DOHH2 (cell line): ENCODE measurements around the gene GALNT2.

Experiments used
- H3F3A ChIP-seq: fragments of 200-600 bp; sonication (generic), shearing (Covaris generic); 2 replicates; pipeline ENCODE4 v1.6.0; 2016; ENCODE audit warnings: antibody characterized with exemption, mild to moderate bottlenecking; ENCODE audit not compliant: control insufficient read depth, insufficient read depth
- H3K27ac ChIP-seq: fragments of 200-600 bp; sonication (generic); 2 replicates; pipeline ENCODE4 v1.5.1; 2014; ENCODE audit warnings: low read depth, mild to moderate bottlenecking, low read length, moderate library complexity
- H3K27me3 ChIP-seq: fragments of 200-600 bp; sonication (generic); 2 replicates; pipeline ENCODE4 v1.6.1; 2014; ENCODE audit warnings: mild to moderate bottlenecking, low read length, mixed read lengths; ENCODE audit not compliant: control insufficient read depth
- H3K36me3 ChIP-seq: fragments of 200-600 bp; sonication (generic); 2 replicates; pipeline ENCODE4 v1.6.1; 2014; ENCODE audit warnings: mild to moderate bottlenecking, low read length, moderate library complexity, mixed read lengths; ENCODE audit not compliant: control insufficient read depth
- H3K4me1 ChIP-seq: fragments of 200-600 bp; sonication (generic); 2 replicates; pipeline ENCODE4 v1.6.1; 2014; ENCODE audit warnings: mild to moderate bottlenecking, low read length, mixed read lengths; ENCODE audit not compliant: control insufficient read depth
- H3K4me2 ChIP-seq: fragments of 200-600 bp; sonication (generic); 2 replicates; pipeline ENCODE4 v1.6.0; 2014; ENCODE audit warnings: mild to moderate bottlenecking, low read length, moderate library complexity
- H3K4me3 ChIP-seq: fragments of 200-600 bp; sonication (generic); 2 replicates; pipeline ENCODE4 v1.5.1; 2014; ENCODE audit warnings: mild to moderate bottlenecking, low read length, mixed read lengths
- H3K79me2 ChIP-seq: fragments of 200-600 bp; sonication (generic); 2 replicates; pipeline ENCODE4 v1.6.1; 2014; ENCODE audit warnings: mild to moderate bottlenecking, low read length, mixed read lengths; ENCODE audit not compliant: control insufficient read depth
- H3K9me2 ChIP-seq: fragments of 200-600 bp; sonication (generic); replicated peaks from 2 replicates; pipeline ENCODE4 v1.6.1; 2014; ENCODE audit warnings: mild to moderate bottlenecking, low read length, mixed read lengths; ENCODE audit not compliant: control insufficient read depth
- H3K9me3 ChIP-seq: fragments of 200-600 bp; sonication (generic); 2 replicates; pipeline ENCODE4 v1.6.1; 2014; ENCODE audit warnings: antibody characterized with exemption, low read length, mixed read lengths; ENCODE audit not compliant: control insufficient read depth, insufficient read depth
- H4K20me1 ChIP-seq: fragments of 200-600 bp; sonication (generic); 2 replicates; pipeline ENCODE4 v1.6.0; 2014; ENCODE audit warnings: low read depth, mild to moderate bottlenecking, antibody characterized with exemption, low read length, moderate library complexity; ENCODE audit not compliant: control insufficient read depth, insufficient read depth
- CTCF ChIP-seq: fragments of 200-600 bp; sonication (generic); IDR thresholded peaks from one replicate; pipeline ENCODE4 v1.5.1; 2014; ENCODE audit warnings: antibody characterized with exemption, mild to moderate bottlenecking, low read depth, low read length; ENCODE audit not compliant: poor library complexity, severe bottlenecking
- EZH2phosphoT487 ChIP-seq: fragments of 200-600 bp; sonication (generic); IDR thresholded peaks from 2 replicates; pipeline ENCODE4 v1.6.1; 2017; ENCODE audit warnings: borderline replicate concordance, mild to moderate bottlenecking, antibody characterized with exemption, low read length, moderate library complexity, mixed read lengths

The GALNT2 gene

DNA sequence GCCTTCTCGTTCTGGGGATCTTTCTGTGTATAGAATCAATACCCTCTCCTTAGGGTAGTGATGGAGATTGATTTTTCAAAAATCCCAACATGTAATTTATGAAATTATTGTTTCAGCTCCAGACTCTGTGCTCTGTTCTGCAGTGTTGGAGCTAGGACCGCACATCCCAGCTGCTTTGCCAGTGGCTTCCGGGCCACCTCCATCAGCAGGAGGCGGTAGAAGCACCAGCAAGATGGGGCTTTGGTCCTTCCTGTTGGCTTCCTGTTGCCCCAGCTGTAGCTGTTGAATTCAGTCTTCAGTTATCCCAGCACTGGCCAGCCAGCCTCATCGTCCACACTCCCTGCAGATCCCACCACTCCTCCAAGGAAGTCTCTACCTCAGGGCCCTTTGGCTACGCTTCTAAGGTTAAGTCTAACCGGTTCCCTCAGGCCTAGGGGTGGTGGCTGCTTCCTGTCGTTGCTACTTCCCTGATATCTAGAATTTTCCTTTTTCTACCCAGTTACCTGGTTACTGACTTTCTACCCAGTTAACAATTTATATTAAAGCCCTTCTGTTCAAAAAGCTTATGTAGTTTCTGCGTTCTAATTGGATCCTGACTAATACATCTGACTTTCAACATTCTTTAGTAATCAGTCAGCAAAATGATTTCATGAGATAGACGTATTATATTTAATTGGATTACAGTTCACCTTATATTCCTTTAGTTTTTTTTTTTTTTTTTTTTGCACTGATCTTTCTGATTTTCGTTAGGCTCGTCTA, 24.6 kb downstream of the GALNT2 start:
- Histone ChIP-seq H3K9me3 (no peaks in the 10 kb centered on the region), H3K4me3 (no peak overlapping the region), H3K27ac (no peak overlapping the region), H3K4me2 (no peak overlapping the region), H3K36me3 (peaks cover 3% of the 10 kb centered on the region; the same call in 1 of the 2 replicates), H3K4me1 (no peaks in the 10 kb centered on the region), H3K27me3 (no peaks in the 10 kb centered on the region), H3F3A (no peaks in the 10 kb centered on the region), H3K79me2 (peaks cover 81% of the 10 kb centered on the region), H4K20me1 (0 out of 2 replicates have a peak, but pooled peaks cover 5% of the 10 kb centered on the region), H3K9me2 (no peaks in the 10 kb centered on the region)
- TF ChIP-seq EZH2phosphoT487 (no peak), CTCF (no peak)

- Histone ChIP-seq H3K79me2 (peaks cover 78% of the 10 kb centered on the region), H3K36me3 (peaks cover under 1% of the 10 kb centered on the region; the same call in 1 of the 2 replicates), H3K4me3 (no peak overlapping the region), H4K20me1 (peaks cover 8% of the 10 kb centered on the region), H3K27ac (no peak overlapping the region), H3K9me3 (no peaks in the 10 kb centered on the region), H3K4me2 (no peak overlapping the region), H3K4me1 (no peaks in the 10 kb centered on the region), H3K9me2 (no peaks in the 10 kb centered on the region), H3F3A (no peaks in the 10 kb centered on the region), H3K27me3 (no peaks in the 10 kb centered on the region)
- no peak for TF ChIP-seq EZH2phosphoT487
- no peak for TF ChIP-seq CTCF
Measured at GRCh38 chr1:230094746-230095145, 27.7 kb downstream of the GALNT2 start.

GRCh38 chr1:230095938-230096337, 28.9 kb downstream of the GALNT2 start:
- H3K4me3 ChIP-seq: no peak overlapping the region
- H3K9me3 ChIP-seq: no peaks in the 10 kb centered on the region
- no peaks in the 10 kb centered on the region for H3K27me3 ChIP-seq
- peaks cover 74% of the 10 kb centered on the region for H3K79me2 ChIP-seq
- peaks cover 12% of the 10 kb centered on the region for H4K20me1 ChIP-seq
- H3K4me2 ChIP-seq: no peak overlapping the region
- H3K36me3 ChIP-seq: no peaks in the 10 kb centered on the region
- H3F3A ChIP-seq: no peaks in the 10 kb centered on the region
- H3K27ac ChIP-seq: no peak overlapping the region
- no peaks in the 10 kb centered on the region for H3K4me1 ChIP-seq
- no peaks in the 10 kb centered on the region for H3K9me2 ChIP-seq
- no peak for TF ChIP-seq EZH2phosphoT487
- TF ChIP-seq CTCF: no peak
